ENCODE results near the gene DIAPH3.

Gene DIAPH3

DNA sequence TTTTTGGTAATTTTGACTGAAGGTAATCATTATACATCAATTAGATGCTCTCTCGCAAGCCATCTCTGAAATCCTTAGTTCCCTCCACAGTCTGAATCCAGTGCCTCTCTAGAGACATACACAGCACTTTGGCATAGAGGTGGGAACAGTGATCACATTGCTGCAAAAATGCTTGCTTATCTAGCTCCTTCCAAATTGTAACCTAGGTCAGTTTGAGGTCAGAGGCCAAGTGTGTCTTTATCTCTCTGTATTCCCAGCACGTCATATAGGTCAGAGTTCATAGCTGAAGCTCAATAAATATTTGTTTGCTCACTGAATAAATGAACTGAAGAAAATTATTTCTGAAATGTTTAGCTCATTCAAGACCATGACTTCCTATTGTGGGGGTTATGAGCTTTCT, 462.5 kb downstream of the DIAPH3 start:
- no peak for TF ChIP-seq CTCF (IDR thresholded peaks at IDR 0.05; ENCODE audit: insufficient read depth, missing control alignments)
- no peak for DNase-seq (ENCODE audit: insufficient read length, low spot score)
- no peak for FAIRE-seq

DNA sequence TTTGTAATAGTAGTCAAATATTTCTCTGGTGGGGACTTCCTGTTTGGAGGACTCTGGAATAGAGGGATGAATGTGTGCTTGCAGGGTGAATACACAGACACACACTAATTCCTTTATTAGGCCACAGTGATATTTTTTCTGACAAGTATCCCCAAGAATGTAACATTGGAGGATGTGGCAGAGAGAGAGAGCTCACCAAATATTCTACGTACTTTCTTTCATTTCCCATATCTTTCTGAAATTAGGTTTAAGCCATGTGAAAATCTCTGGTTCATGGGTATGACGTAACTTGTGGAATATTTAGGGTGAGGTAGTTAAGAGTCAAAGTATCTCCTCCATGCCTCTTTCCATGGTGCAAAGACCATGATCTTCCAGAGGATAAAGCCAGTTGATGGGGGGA, 463.4 kb downstream of the DIAPH3 start:
- TF ChIP-seq CTCF (IDR thresholded peaks at IDR 0.05; ENCODE audit: insufficient read depth, missing control alignments), result no peak
- DNase-seq (ENCODE audit: insufficient read length, low spot score) (no peak), FAIRE-seq (no peak)

GRCh38 chr13:59696271-59696670, 467.5 kb downstream of the DIAPH3 start:
- no peak for TF ChIP-seq CTCF (IDR thresholded peaks at IDR 0.05; ENCODE audit: insufficient read depth, missing control alignments)
- no peak for FAIRE-seq
- no peak for DNase-seq (ENCODE audit: insufficient read length, low spot score)

GRCh38 chr13:59691501-59692066, 472.1 kb downstream of the DIAPH3 start:
- FAIRE-seq, result peak; percentile 32

DNA sequence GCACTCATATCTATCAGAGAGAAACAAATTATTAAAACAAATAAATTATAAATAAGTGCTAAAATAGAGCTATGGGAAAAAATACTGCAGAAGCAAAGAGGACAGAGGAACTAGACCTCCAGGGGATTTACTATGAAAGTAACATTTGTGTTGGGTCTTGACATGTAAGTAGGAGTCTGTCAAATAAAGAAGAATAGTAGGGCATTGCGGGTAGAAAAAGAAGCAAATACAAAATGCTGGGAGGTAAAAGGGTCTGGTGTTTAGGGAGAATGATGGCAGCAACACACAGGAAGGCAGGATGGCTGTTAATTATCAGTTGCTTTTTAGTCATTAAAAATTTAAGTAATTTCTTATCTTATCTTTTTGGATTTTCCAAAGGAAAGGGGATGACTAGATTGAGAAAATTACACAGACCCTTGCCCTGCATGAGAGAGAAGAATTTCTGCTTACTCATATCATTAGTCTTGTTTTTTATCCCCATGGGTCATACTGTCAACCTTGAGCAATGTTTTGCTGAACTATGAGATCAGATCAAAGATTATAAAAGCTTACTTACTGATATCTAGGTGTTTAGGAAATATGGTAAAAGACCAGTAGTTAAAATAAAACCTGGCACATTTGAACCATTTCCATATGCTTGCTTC, 472.7 kb downstream of the DIAPH3 start:
- FAIRE-seq (no peak), DNase-seq (ENCODE audit: insufficient read length, low spot score) (no peak)
- no peak for TF ChIP-seq CTCF (IDR thresholded peaks at IDR 0.05; ENCODE audit: insufficient read depth, missing control alignments)

More at GRCh38 chr13:59691501-59692066, 472.1 kb downstream of the DIAPH3 start:
- DNase-seq (ENCODE audit: insufficient read length, low spot score), result no peak
- TF ChIP-seq CTCF (IDR thresholded peaks at IDR 0.05; ENCODE audit: insufficient read depth, missing control alignments), result no peak

DNA sequence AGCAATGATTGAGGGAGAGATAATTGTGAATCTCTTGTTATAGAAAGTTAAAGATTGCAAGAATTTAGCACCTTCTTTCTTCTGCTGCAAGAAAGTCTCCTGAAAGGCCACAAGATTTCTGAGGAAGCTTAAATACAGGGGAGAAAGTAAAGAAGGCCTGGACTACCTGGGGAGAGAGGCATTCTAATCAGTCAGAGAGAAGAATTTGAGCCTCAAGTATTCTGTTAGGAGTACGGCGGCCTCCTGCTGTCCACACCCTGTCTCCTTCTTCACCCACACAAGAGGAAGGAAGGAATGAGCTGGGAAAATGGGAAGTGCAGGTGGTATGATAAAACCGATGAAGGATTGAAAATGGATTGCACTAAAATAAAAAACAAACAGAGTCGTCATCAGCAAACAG, 474.7 kb downstream of the DIAPH3 start:
- DNase-seq (ENCODE audit: insufficient read length, low spot score), result no peak
- no peak for FAIRE-seq
- no peak for TF ChIP-seq CTCF (IDR thresholded peaks at IDR 0.05; ENCODE audit: insufficient read depth, missing control alignments)

- FAIRE-seq (peak; percentile 29), DNase-seq (ENCODE audit: insufficient read length, low spot score) (no peak)
- no peak for TF ChIP-seq CTCF (IDR thresholded peaks at IDR 0.05; ENCODE audit: insufficient read depth, missing control alignments)
Measured at GRCh38 chr13:59686798-59687394, 476.8 kb downstream of the DIAPH3 start.
